SK-N-SH (cell line): ENCODE data around the gene AFAP1L2.

Source experiments
- CHD2 ChIP-seq: fragments of 150-350 bp; IDR thresholded peaks from 2 replicates; pipeline ENCODE4 v1.6.1; 2018; ENCODE audit warnings: low read length; ENCODE audit not compliant: partially characterized antibody
- EP300 ChIP-seq, 2 experiments: IDR thresholded peaks; 2 replicates each; pipeline versions ENCODE4 v1.4.0 to v1.6.1; 2012; ENCODE audit warnings: borderline replicate concordance in 1 of 2, low read depth in 1 of 2, low read length in 1 of 2
- EZH2phosphoT487 ChIP-seq: fragments of 200-600 bp; sonication (generic); IDR thresholded peaks from 2 replicates; pipeline ENCODE4 v1.6.1; 2017; ENCODE audit warnings: low read depth, mixed run types, mild to moderate bottlenecking, antibody characterized with exemption, moderate library complexity, borderline replicate concordance
- MXI1 ChIP-seq: IDR thresholded peaks from 2 replicates; pipeline ENCODE4 v1.6.1; 2012; ENCODE audit warnings: mild to moderate bottlenecking, low read depth, low read length, improper control_type of control experiment
- POLR2AphosphoS5 ChIP-seq: IDR thresholded peaks from 2 replicates; pipeline ENCODE4 v1.6.1; 2012; ENCODE audit warnings: low read depth, low read length
- RFX5 ChIP-seq: IDR thresholded peaks from 2 replicates; pipeline ENCODE4 v1.6.1; 2012; ENCODE audit warnings: mild to moderate bottlenecking, improper control_type of control experiment, low read length
- TAF1 ChIP-seq: IDR thresholded peaks from 2 replicates; pipeline ENCODE4 v1.6.1; 2012; ENCODE audit warnings: low read depth, mild to moderate bottlenecking, low read length, moderate library complexity, borderline replicate concordance
- TEAD4 ChIP-seq: IDR thresholded peaks from 2 replicates; pipeline ENCODE4 v1.4.0; 2012; ENCODE audit warnings: mild to moderate bottlenecking, borderline replicate concordance; ENCODE audit not compliant: insufficient read depth
- YY1 ChIP-seq: IDR thresholded peaks from 2 replicates; pipeline ENCODE4 v1.4.0; 2012; ENCODE audit warnings: low read depth, mild to moderate bottlenecking
- TF ChIP-seq, protein P1 (sequence below): fragments of 200-600 bp; sonication (generic); IDR thresholded peaks from 2 replicates; pipeline ENCODE4 v1.6.1; 2017; ENCODE audit warnings: antibody characterized with exemption, mild to moderate bottlenecking, moderate library complexity
- TF ChIP-seq, protein P2 (sequence below): IDR thresholded peaks from 2 replicates; pipeline ENCODE4 v1.6.1; 2012; ENCODE audit warnings: mild to moderate bottlenecking, low read depth, low read length, moderate library complexity
- TF ChIP-seq, protein P3 (sequence below): IDR thresholded peaks from 2 replicates; pipeline ENCODE4 v1.4.0; 2012; ENCODE audit warnings: low read depth, borderline replicate concordance
- TF ChIP-seq, protein P4 (sequence below): fragments of 150-350 bp; IDR thresholded peaks from 2 replicates; pipeline ENCODE4 v1.6.1; 2017; ENCODE audit warnings: antibody characterized with exemption, low read length, low read depth, borderline replicate concordance
- TF ChIP-seq, protein P5 (sequence below): IDR thresholded peaks from 2 replicates; pipeline ENCODE4; 2012

DNA sequence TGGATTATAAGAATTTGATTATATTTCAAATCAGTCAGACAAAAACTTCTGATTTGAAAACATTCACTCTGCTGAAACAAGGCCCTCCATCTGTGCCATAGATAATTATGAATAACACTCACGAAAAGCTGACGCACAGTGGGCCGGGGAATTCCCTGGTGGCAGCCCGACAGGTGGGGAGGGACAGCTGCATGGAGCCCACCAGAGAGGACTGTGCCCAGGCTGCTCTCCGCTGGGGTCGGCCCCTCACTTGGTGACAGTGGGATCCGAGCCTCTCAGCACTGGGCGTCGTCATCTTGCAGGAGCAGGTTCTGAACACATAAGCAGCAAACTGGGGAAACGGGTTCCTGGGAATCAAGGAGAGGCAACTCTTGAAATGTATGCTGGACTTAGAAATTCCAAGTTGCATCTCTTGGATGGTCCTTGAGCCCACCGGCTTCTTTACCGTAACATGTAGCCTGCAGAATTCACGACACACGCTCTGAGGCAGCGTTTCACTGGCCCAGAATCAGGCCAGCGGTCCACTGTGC is 41.4 kb downstream of the AFAP1L2 start:
- TF ChIP-seq EZH2phosphoT487, result no peak
- TF ChIP-seq, protein P1, sequence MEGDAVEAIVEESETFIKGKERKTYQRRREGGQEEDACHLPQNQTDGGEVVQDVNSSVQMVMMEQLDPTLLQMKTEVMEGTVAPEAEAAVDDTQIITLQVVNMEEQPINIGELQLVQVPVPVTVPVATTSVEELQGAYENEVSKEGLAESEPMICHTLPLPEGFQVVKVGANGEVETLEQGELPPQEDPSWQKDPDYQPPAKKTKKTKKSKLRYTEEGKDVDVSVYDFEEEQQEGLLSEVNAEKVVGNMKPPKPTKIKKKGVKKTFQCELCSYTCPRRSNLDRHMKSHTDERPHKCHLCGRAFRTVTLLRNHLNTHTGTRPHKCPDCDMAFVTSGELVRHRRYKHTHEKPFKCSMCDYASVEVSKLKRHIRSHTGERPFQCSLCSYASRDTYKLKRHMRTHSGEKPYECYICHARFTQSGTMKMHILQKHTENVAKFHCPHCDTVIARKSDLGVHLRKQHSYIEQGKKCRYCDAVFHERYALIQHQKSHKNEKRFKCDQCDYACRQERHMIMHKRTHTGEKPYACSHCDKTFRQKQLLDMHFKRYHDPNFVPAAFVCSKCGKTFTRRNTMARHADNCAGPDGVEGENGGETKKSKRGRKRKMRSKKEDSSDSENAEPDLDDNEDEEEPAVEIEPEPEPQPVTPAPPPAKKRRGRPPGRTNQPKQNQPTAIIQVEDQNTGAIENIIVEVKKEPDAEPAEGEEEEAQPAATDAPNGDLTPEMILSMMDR, result no peak
- TF ChIP-seq YY1, result no peak
- TF ChIP-seq, protein P2, sequence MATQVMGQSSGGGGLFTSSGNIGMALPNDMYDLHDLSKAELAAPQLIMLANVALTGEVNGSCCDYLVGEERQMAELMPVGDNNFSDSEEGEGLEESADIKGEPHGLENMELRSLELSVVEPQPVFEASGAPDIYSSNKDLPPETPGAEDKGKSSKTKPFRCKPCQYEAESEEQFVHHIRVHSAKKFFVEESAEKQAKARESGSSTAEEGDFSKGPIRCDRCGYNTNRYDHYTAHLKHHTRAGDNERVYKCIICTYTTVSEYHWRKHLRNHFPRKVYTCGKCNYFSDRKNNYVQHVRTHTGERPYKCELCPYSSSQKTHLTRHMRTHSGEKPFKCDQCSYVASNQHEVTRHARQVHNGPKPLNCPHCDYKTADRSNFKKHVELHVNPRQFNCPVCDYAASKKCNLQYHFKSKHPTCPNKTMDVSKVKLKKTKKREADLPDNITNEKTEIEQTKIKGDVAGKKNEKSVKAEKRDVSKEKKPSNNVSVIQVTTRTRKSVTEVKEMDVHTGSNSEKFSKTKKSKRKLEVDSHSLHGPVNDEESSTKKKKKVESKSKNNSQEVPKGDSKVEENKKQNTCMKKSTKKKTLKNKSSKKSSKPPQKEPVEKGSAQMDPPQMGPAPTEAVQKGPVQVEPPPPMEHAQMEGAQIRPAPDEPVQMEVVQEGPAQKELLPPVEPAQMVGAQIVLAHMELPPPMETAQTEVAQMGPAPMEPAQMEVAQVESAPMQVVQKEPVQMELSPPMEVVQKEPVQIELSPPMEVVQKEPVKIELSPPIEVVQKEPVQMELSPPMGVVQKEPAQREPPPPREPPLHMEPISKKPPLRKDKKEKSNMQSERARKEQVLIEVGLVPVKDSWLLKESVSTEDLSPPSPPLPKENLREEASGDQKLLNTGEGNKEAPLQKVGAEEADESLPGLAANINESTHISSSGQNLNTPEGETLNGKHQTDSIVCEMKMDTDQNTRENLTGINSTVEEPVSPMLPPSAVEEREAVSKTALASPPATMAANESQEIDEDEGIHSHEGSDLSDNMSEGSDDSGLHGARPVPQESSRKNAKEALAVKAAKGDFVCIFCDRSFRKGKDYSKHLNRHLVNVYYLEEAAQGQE, result no peak
- no peak for TF ChIP-seq TAF1
- no peak for TF ChIP-seq EP300 (IDR thresholded peaks at IDR 0.05; ENCODE audit: borderline replicate concordance in 1 of 2, low read depth in 1 of 2, low read length in 1 of 2)
- TF ChIP-seq CHD2, result no peak
- TF ChIP-seq POLR2AphosphoS5, result no peak
- no peak for TF ChIP-seq TEAD4
- no peak for TF ChIP-seq MXI1
- TF ChIP-seq RFX5, result no peak
- TF ChIP-seq, protein P3, sequence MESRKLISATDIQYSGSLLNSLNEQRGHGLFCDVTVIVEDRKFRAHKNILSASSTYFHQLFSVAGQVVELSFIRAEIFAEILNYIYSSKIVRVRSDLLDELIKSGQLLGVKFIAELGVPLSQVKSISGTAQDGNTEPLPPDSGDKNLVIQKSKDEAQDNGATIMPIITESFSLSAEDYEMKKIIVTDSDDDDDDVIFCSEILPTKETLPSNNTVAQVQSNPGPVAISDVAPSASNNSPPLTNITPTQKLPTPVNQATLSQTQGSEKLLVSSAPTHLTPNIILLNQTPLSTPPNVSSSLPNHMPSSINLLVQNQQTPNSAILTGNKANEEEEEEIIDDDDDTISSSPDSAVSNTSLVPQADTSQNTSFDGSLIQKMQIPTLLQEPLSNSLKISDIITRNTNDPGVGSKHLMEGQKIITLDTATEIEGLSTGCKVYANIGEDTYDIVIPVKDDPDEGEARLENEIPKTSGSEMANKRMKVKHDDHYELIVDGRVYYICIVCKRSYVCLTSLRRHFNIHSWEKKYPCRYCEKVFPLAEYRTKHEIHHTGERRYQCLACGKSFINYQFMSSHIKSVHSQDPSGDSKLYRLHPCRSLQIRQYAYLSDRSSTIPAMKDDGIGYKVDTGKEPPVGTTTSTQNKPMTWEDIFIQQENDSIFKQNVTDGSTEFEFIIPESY, result no peak
- TF ChIP-seq, protein P4, sequence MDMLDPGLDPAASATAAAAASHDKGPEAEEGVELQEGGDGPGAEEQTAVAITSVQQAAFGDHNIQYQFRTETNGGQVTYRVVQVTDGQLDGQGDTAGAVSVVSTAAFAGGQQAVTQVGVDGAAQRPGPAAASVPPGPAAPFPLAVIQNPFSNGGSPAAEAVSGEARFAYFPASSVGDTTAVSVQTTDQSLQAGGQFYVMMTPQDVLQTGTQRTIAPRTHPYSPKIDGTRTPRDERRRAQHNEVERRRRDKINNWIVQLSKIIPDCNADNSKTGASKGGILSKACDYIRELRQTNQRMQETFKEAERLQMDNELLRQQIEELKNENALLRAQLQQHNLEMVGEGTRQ, result no peak
- TF ChIP-seq, protein P5, sequence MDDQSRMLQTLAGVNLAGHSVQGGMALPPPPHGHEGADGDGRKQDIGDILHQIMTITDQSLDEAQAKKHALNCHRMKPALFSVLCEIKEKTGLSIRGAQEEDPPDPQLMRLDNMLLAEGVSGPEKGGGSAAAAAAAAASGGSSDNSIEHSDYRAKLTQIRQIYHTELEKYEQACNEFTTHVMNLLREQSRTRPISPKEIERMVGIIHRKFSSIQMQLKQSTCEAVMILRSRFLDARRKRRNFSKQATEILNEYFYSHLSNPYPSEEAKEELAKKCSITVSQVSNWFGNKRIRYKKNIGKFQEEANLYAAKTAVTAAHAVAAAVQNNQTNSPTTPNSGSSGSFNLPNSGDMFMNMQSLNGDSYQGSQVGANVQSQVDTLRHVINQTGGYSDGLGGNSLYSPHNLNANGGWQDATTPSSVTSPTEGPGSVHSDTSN, result no peak
